A549 (cell line): ENCODE results near the gene MBNL1. TPM values are rescaled to one million over a fixed set of nuclear protein-coding genes. Genes with fewer than 3 reads are reported as not detected.

Experiments
- ATAC-seq, 2 experiments: fragments of 200-7000 bp in 1 of 2; fragments of >200 bp in 1 of 2; cut with Nextera tagmentation in 1 of 2; cut with Tn5 transposase in 1 of 2; 3 replicates each; pipeline versions ENCODE4 v1.8.0 to v1.9.1; 2018 to 2020; ENCODE audit warnings: mild to moderate bottlenecking in 1 of 2, moderate library complexity in 1 of 2
- CTCF ChIA-PET: fragments of 300-600 bp; sonication (Branson Sonifier 250); formaldehyde crosslinking; extraction: SDS; loops from one replicate; lab custom pipeline; 2021; ENCODE audit warnings: antibody characterized with exemption, inconsistent platforms; lab: Yijun Ruan, JAX
- POLR2A ChIA-PET: fragments of 350-600 bp; formaldehyde crosslinking; extraction: SDS; loops from one replicate; lab custom pipeline; 2021; ENCODE audit warnings: antibody characterized with exemption, inconsistent platforms; lab: Yijun Ruan, JAX
- DNase-seq, 2 experiments: peaks; one replicate each; pipeline versions ENCODE4 v3.0.0 to v3.0.0-alpha.2; 2011 to 2016; ENCODE audit warnings: low read depth in 1 of 2, low spot score in 1 of 2
- FAIRE-seq: peaks from 2 replicates; lab custom pipeline; 2011; peaks lifted over from hg19 to GRCh38; lab: Jason Lieb, UNC
- H3K27ac ChIP-seq, 2 experiments: fragments of >200 bp; sonication (Bioruptor Twin); formaldehyde crosslinking; 3 replicates each; pipeline ENCODE4 v1.5.1; 2016 to 2017
- H3K4me1 ChIP-seq: fragments of >200 bp; sonication (Bioruptor Twin); formaldehyde crosslinking; 3 replicates; pipeline ENCODE4 v1.6.1; 2016
- H3K4me2 ChIP-seq: fragments of >200 bp; sonication (Bioruptor Twin); formaldehyde crosslinking; 3 replicates; pipeline ENCODE4 v1.6.1; 2016
- H3K4me3 ChIP-seq: fragments of >200 bp; sonication (Bioruptor Twin); formaldehyde crosslinking; 3 replicates; pipeline ENCODE4 v1.5.1; 2016
- H3K9me3 ChIP-seq: fragments of >200 bp; sonication (Bioruptor Twin); formaldehyde crosslinking; 3 replicates; pipeline ENCODE4 v1.6.1; 2016
- BHLHE40 ChIP-seq: IDR thresholded peaks from 2 replicates; pipeline ENCODE4 v1.6.1; 2012; ENCODE audit warnings: low read depth, low read length, inconsistent platforms
- CBX8 ChIP-seq: fragments of 200-600 bp; sonication (generic); IDR thresholded peaks from 2 replicates; pipeline ENCODE4 v1.6.1; 2016
- CEBPB ChIP-seq, 2 experiments: fragments of >200 bp in 1 of 2; sonication (Bioruptor Twin) in 1 of 2; formaldehyde crosslinking in 1 of 2; IDR thresholded peaks; 2 replicates each; pipeline ENCODE4 v1.6.1; 2012 to 2016
- CHD4 ChIP-seq: fragments of 200-600 bp; sonication (generic); IDR thresholded peaks from 2 replicates; pipeline ENCODE4 v1.6.1; 2016; ENCODE audit warnings: antibody characterized with exemption, mild to moderate bottlenecking, borderline replicate concordance
- EHF ChIP-seq: fragments of 250-450 bp; sonication (Bioruptor Pico); IDR thresholded peaks from 2 replicates; pipeline ENCODE4 v1.5.0; 2020; ENCODE audit warnings: mild to moderate bottlenecking
- EHMT2 ChIP-seq: fragments of 200-600 bp; sonication (generic); IDR thresholded peaks from 2 replicates; pipeline ENCODE4 v1.6.1; 2016; ENCODE audit warnings: antibody characterized with exemption, low read depth, mild to moderate bottlenecking, moderate library complexity
- EP300 ChIP-seq, 2 experiments: fragments of >200 bp; sonication (Bioruptor Twin); formaldehyde crosslinking; IDR thresholded peaks; 2 replicates in 1 of 2; 3 replicates in 1 of 2; pipeline ENCODE4 v1.6.1; 2016 to 2017
- GATA3 ChIP-seq: IDR thresholded peaks from 2 replicates; pipeline ENCODE4 v1.6.1; 2012; ENCODE audit warnings: borderline replicate concordance
- HDAC2 ChIP-seq: fragments of 200-600 bp; sonication (generic); IDR thresholded peaks from 2 replicates; pipeline ENCODE4 v1.6.1; 2016
- HEYL ChIP-seq: fragments of 250-450 bp; sonication (Bioruptor Pico); IDR thresholded peaks from 2 replicates; pipeline ENCODE4 v1.8.0; 2021; ENCODE audit warnings: mild to moderate bottlenecking, moderate library complexity
- HOXA7 ChIP-seq: fragments of 250-450 bp; sonication (Bioruptor Pico); IDR thresholded peaks from 2 replicates; pipeline ENCODE4 v1.5.0; 2020; ENCODE audit warnings: mild to moderate bottlenecking, moderate library complexity
- HOXB5 ChIP-seq: fragments of 250-450 bp; sonication (Bioruptor Pico); IDR thresholded peaks from 2 replicates; pipeline ENCODE4 v1.5.0; 2020; ENCODE audit warnings: mild to moderate bottlenecking, moderate library complexity
- JUNB ChIP-seq: fragments of >200 bp; sonication (Bioruptor Twin); formaldehyde crosslinking; IDR thresholded peaks from 2 replicates; pipeline ENCODE4 v1.6.1; 2016
- MAFK ChIP-seq: fragments of 450-650 bp; IDR thresholded peaks from 2 replicates; pipeline ENCODE4 v1.6.1; 2014; ENCODE audit not compliant: partially characterized antibody
- MYC ChIP-seq: IDR thresholded peaks from 2 replicates; pipeline ENCODE4 v1.6.1; 2012; ENCODE audit warnings: mild to moderate bottlenecking, inconsistent platforms, low read length, improper control_type of control experiment, borderline replicate concordance
- PHF8 ChIP-seq: fragments of 200-600 bp; sonication (generic); IDR thresholded peaks from 2 replicates; pipeline ENCODE4 v1.6.1; 2016; ENCODE audit warnings: low read depth, mild to moderate bottlenecking, antibody characterized with exemption, moderate library complexity, borderline replicate concordance
- POLR2A ChIP-seq: IDR thresholded peaks from 2 replicates; pipeline ENCODE4 v1.6.1; 2012; ENCODE audit warnings: mild to moderate bottlenecking, low read length
- POLR2AphosphoS2 ChIP-seq: conservative IDR thresholded peaks from 2 replicates; pipeline ENCODE4 v1.6.1; 2012; ENCODE audit warnings: low read length, improper control_type of control experiment, inconsistent platforms
- RAD21 ChIP-seq, 2 experiments: fragments of >200 bp in 1 of 2; sonication (Bioruptor Twin) in 1 of 2; formaldehyde crosslinking in 1 of 2; IDR thresholded peaks in 1 of 2; conservative IDR thresholded peaks in 1 of 2; 2 replicates in 1 of 2; 3 replicates in 1 of 2; pipeline ENCODE4 v1.6.1; 2012 to 2018; ENCODE audit warnings: inconsistent platforms in 1 of 2
- RFX5 ChIP-seq: fragments of 450-650 bp; IDR thresholded peaks from 2 replicates; pipeline ENCODE4 v1.7.1; 2014; ENCODE audit warnings: antibody characterized with exemption, mild to moderate bottlenecking, moderate library complexity
- RNF2 ChIP-seq: fragments of 200-600 bp; sonication (generic); IDR thresholded peaks from 2 replicates; pipeline ENCODE4 v1.6.1; 2016; ENCODE audit warnings: low read depth, mild to moderate bottlenecking, antibody characterized with exemption, moderate library complexity, borderline replicate concordance
- SMC3 ChIP-seq: fragments of >200 bp; sonication (Bioruptor Twin); formaldehyde crosslinking; IDR thresholded peaks from 3 replicates; pipeline ENCODE4 v1.6.1; 2018; ENCODE audit warnings: inconsistent platforms
- TP53 ChIP-seq: fragments of 250-450 bp; sonication (Bioruptor Pico); IDR thresholded peaks from 2 replicates; pipeline ENCODE4 v1.5.0; 2021; ENCODE audit warnings: mild to moderate bottlenecking, moderate library complexity
- USF2 ChIP-seq: fragments of 450-650 bp; IDR thresholded peaks from 2 replicates; pipeline ENCODE4 v1.6.1; 2014; ENCODE audit warnings: antibody characterized with exemption
- ZC3H11A ChIP-seq: fragments of 450-650 bp; IDR thresholded peaks from 2 replicates; pipeline ENCODE4 v1.6.1; 2014; ENCODE audit warnings: antibody characterized with exemption, mild to moderate bottlenecking
- ZFP36 ChIP-seq: fragments of 450-650 bp; IDR thresholded peaks from 2 replicates; pipeline ENCODE4 v1.6.1; 2014; ENCODE audit warnings: borderline replicate concordance; ENCODE audit not compliant: partially characterized antibody
- ZNF302 ChIP-seq: fragments of 250-450 bp; sonication (Bioruptor Pico); IDR thresholded peaks from 2 replicates; pipeline ENCODE4 v1.9.0; 2021; ENCODE audit warnings: inconsistent platforms, mild to moderate bottlenecking, moderate library complexity
- ZSCAN20 ChIP-seq: fragments of 250-450 bp; sonication (Bioruptor Pico); IDR thresholded peaks from 2 replicates; pipeline ENCODE4 v1.8.0; 2022; ENCODE audit warnings: mild to moderate bottlenecking, moderate library complexity
- WGBS: methylation state at CpG from one replicate; pipeline ENCODE4 v1.1.6; 2017; ENCODE audit errors: missing lambda C conversion rate; 5-methylcytosine and 5-hydroxymethylcytosine counted together
- polyA plus RNA-seq, 4 experiments: library from polyadenylated mRNA; depleted of rRNA in 3 of 4; stranded (reverse); fragments of >200 nt; fragmentation: RNase III in 1 of 4; extraction: RNeasy Plus Mini Kit Qiagen cat#74134 plus additional on column Dnase treatment in 1 of 4; gene quantifications; 2 replicates in 3 of 4; 3 replicates in 1 of 4; pipeline ENCODE4 v1.2.3, GENCODE V29; 2011 to 2017
- TF ChIP-seq, protein P1 (sequence below): fragments of 150-350 bp; IDR thresholded peaks from 2 replicates; pipeline ENCODE4 v1.6.1; 2014; ENCODE audit warnings: low read depth, mild to moderate bottlenecking, low read length
- TF ChIP-seq, protein P2 (sequence below): IDR thresholded peaks from 2 replicates; pipeline ENCODE4 v1.6.1; 2012; ENCODE audit warnings: low read depth, borderline replicate concordance
- TF ChIP-seq, protein P3 (sequence below): fragments of >200 bp; sonication (Bioruptor Twin); formaldehyde crosslinking; IDR thresholded peaks from 3 replicates; pipeline ENCODE4 v1.6.1; 2016
- TF ChIP-seq, protein P4 (sequence below): fragments of >200 bp; sonication (Bioruptor Twin); formaldehyde crosslinking; IDR thresholded peaks from 2 replicates; pipeline ENCODE4 v1.6.1; 2016

The MBNL1 gene
- polyA plus RNA-seq, 2 of the 4 experiments (the other 2 are of a cell fraction) = 60.5 to 92.5 TPM

GRCh38 chr3:152234657-152235375 lies 33.9 kb upstream of the MBNL1 start:
- ATAC-seq = no peak
- no peak for DNase-seq
- TF ChIP-seq, protein P1, sequence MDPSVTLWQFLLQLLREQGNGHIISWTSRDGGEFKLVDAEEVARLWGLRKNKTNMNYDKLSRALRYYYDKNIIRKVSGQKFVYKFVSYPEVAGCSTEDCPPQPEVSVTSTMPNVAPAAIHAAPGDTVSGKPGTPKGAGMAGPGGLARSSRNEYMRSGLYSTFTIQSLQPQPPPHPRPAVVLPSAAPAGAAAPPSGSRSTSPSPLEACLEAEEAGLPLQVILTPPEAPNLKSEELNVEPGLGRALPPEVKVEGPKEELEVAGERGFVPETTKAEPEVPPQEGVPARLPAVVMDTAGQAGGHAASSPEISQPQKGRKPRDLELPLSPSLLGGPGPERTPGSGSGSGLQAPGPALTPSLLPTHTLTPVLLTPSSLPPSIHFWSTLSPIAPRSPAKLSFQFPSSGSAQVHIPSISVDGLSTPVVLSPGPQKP = no peak
- TF ChIP-seq, protein P2, sequence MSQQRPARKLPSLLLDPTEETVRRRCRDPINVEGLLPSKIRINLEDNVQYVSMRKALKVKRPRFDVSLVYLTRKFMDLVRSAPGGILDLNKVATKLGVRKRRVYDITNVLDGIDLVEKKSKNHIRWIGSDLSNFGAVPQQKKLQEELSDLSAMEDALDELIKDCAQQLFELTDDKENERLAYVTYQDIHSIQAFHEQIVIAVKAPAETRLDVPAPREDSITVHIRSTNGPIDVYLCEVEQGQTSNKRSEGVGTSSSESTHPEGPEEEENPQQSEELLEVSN = no peak
- TF ChIP-seq EHMT2 = no peak
- TF ChIP-seq CEBPB (IDR thresholded peaks at IDR 0.05) = no peak
- no peak for TF ChIP-seq ZFP36
- TF ChIP-seq TP53 = no peak
- no peak for TF ChIP-seq PHF8
- TF ChIP-seq, protein P3, sequence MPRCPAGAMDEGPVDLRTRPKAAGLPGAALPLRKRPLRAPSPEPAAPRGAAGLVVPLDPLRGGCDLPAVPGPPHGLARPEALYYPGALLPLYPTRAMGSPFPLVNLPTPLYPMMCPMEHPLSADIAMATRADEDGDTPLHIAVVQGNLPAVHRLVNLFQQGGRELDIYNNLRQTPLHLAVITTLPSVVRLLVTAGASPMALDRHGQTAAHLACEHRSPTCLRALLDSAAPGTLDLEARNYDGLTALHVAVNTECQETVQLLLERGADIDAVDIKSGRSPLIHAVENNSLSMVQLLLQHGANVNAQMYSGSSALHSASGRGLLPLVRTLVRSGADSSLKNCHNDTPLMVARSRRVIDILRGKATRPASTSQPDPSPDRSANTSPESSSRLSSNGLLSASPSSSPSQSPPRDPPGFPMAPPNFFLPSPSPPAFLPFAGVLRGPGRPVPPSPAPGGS = no peak
- TF ChIP-seq, protein P4, sequence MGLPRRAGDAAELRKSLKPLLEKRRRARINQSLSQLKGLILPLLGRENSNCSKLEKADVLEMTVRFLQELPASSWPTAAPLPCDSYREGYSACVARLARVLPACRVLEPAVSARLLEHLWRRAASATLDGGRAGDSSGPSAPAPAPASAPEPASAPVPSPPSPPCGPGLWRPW = no peak
- no peak for TF ChIP-seq EHF
- no peak for TF ChIP-seq JUNB
- ChIA-PET CTCF (interaction anchor here (1.1 kb wide), 1 partner anchor 9 kb away, joined by 3 read pairs; no protein-coding TSS in a partner anchor), POLR2A (interaction anchor here (0.7 kb wide), 1 partner anchor 35 kb away, joined by 3 read pairs; no protein-coding TSS in a partner anchor)
- Histone ChIP-seq H3K27ac (peak overlapping the region; percentile 63 to 65), H3K4me3 (no peak overlapping the region), H3K4me2 (peak overlapping the region; percentile 61), H3K9me3 (no peaks in the 10 kb centered on the region), H3K4me1 (peaks cover 20% of the 10 kb centered on the region)
- 94% methylated on average over 3 of the region's 3 CpGs for WGBS
- FAIRE-seq = peak; percentile 77

GRCh38 chr3:152235709-152236298 lies 32.9 kb upstream of the MBNL1 start:
- ChIA-PET POLR2A (interaction anchor here (1.1 kb wide), 1 partner anchor 33 kb away, joined by 6 read pairs; no protein-coding TSS in a partner anchor), CTCF (no interaction called here)
- Histone ChIP-seq H3K4me2 (peak overlapping the region; percentile 61), H3K4me3 (no peak overlapping the region), H3K27ac (peak overlapping the region; percentile 63 to 79), H3K4me1 (peaks cover 20% of the 10 kb centered on the region), H3K9me3 (no peaks in the 10 kb centered on the region)
- 0% methylated on average over 1 of the region's 1 CpG for WGBS
- FAIRE-seq (peak; percentile 92), ATAC-seq (peak; percentile 54 to 90; a peak in 4 of 6 replicates), DNase-seq (peak; percentile 36 to 80)
- TF ChIP-seq BHLHE40 (0 out of 2 replicates have a peak, but pooled peaks have one; percentile 32), POLR2A (no peak), SMC3 (no peak), HDAC2 (no peak), MAFK (peak; percentile 96), MYC (no peak), HEYL (CRISPR knock-in tag) (no peak), RNF2 (no peak), HOXB5 (CRISPR knock-in tag) (no peak), EHF (no peak), HOXA7 (CRISPR knock-in tag) (no peak), ZC3H11A (no peak), EP300 (IDR thresholded peaks at IDR 0.05) (no peak), RFX5 (no peak), RAD21 (conservative IDR thresholded peaks at IDR 0.05 in 1 of 2, IDR thresholded peaks at IDR 0.05 in 1 of 2) (no peak), POLR2AphosphoS2 (no peak), CBX8 (no peak), GATA3 (peak; percentile 37; the same call in 1 of the 2 replicates), JUNB (no peak), ZNF302 (CRISPR knock-in tag) (peak; percentile 10; the same call in 1 of the 2 replicates), ZSCAN20 (CRISPR knock-in tag) (no peak), CHD4 (no peak), USF2 (peak; percentile 23; the same call in 1 of the 2 replicates), ZFP36 (no peak)
- TF ChIP-seq, protein P1 = no peak
